GM10266 (cell line): ENCODE data around the gene GPR35.

Experiments used
- DNase-seq: peaks from one replicate; pipeline ENCODE4 v3.0.0; 2012; ENCODE audit errors: extremely low spot score
- TF ChIP-seq, protein P1 (sequence below): IDR thresholded peaks from 2 replicates; pipeline ENCODE4 v1.5.1; 2012; ENCODE audit warnings: mild to moderate bottlenecking, low read depth; ENCODE audit not compliant: control insufficient read depth, insufficient read depth; ENCODE audit errors: missing control alignments

Gene GPR35, protein sequence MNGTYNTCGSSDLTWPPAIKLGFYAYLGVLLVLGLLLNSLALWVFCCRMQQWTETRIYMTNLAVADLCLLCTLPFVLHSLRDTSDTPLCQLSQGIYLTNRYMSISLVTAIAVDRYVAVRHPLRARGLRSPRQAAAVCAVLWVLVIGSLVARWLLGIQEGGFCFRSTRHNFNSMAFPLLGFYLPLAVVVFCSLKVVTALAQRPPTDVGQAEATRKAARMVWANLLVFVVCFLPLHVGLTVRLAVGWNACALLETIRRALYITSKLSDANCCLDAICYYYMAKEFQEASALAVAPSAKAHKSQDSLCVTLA

DNA sequence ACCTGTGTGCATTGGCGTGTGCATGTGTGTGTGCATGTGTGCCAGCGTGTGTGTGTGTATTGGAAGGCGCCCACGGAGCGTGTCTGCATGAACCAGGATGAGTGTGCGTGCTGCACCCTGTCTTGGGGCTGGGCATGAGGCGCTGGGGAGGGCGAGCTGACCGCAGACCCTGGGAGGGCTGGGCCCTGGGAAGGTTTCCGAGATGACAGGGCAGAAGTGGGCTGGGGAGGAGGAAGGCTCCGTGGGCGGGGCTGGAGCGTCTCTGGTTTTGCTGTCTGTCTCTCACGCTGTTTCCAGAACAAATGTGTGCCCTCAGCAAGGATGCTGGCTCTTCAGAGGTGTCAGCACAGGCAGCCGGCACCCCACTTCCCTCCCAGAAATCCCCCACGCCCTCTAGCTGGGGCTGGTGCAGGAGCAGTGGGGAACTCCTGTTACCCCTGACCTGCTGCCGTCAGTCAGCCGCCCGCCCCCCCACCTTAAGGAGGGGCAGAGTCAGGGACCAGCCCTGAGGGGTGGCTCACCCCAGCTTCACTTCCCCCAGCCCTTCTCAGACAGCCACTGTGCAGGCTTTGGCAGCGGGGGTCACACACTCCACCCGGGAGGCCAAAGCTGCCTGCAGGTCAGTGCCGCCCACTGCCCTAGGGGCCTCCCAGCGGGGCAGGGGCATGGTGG is at the start of gene GPR35:
Gene GPR35 (plus strand): TSS at position 531 of the 672 bp plus-strand sequence. CDS start 4,473 bp downstream, outside the sequence.
- TF ChIP-seq, protein P1, sequence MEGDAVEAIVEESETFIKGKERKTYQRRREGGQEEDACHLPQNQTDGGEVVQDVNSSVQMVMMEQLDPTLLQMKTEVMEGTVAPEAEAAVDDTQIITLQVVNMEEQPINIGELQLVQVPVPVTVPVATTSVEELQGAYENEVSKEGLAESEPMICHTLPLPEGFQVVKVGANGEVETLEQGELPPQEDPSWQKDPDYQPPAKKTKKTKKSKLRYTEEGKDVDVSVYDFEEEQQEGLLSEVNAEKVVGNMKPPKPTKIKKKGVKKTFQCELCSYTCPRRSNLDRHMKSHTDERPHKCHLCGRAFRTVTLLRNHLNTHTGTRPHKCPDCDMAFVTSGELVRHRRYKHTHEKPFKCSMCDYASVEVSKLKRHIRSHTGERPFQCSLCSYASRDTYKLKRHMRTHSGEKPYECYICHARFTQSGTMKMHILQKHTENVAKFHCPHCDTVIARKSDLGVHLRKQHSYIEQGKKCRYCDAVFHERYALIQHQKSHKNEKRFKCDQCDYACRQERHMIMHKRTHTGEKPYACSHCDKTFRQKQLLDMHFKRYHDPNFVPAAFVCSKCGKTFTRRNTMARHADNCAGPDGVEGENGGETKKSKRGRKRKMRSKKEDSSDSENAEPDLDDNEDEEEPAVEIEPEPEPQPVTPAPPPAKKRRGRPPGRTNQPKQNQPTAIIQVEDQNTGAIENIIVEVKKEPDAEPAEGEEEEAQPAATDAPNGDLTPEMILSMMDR, result peak; percentile 8
- peak; percentile 83 for DNase-seq

DNA sequence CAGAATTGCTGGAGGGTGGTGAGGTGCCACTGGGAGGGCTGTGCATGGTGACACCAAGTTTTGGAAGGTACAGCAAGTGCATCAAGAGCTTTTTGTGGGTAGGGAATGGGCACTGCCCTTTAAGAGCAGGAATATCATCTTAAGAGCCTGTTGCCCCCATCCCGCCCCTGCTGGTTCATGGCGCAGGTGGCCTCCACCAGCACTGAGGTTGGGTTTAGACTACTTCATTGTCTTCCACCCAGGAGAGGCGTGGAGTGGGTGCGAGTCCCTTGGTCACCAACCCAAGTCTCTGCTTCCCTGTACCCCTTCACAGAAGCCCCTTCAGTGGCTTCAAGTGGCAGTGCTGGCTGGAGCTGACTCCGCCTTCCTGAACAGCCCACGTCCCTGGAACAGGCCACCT is 49.2 kb upstream of the GPR35 start:
- DNase-seq, result no peak
- TF ChIP-seq, protein P1, result no peak

DNA sequence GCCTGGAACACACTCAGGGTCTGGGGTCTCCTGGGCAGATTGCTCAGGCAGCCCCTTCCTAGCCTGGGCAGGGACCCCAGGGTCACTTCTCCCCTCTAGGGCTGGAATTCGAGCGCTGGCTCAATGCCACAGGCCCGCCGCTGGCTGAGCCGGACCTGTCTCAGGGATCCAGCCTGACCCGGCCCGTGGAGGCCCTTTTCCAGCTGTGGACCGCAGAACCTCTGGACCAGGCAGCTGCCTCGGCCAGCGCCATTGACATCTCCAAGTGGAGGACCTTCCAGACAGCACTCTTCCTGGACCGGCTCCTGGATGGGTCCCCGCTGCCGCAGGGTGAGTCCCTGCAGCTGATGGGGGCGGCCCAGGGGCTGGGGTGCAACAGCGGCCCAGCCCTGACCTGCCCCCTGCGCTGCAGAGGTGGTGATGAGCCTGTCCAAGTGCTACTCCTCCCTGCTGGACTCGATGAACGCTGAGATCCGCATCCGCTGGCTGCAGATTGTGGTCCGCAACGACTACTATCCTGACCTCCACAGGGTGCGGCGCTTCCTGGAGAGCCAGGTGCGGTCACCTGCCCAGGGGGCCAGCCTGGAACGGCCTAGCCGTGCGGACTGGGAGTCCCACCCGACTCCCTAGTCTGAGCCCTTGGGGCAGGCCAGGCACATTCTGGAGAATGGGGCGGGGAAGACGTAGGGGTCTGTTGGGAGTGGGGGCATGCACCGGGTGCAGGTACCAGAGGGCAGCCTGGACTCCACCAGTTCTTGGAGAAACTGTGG is 48.7 kb upstream of the GPR35 start:
- DNase-seq, result no peak
- TF ChIP-seq, protein P1, result no peak

DNA sequence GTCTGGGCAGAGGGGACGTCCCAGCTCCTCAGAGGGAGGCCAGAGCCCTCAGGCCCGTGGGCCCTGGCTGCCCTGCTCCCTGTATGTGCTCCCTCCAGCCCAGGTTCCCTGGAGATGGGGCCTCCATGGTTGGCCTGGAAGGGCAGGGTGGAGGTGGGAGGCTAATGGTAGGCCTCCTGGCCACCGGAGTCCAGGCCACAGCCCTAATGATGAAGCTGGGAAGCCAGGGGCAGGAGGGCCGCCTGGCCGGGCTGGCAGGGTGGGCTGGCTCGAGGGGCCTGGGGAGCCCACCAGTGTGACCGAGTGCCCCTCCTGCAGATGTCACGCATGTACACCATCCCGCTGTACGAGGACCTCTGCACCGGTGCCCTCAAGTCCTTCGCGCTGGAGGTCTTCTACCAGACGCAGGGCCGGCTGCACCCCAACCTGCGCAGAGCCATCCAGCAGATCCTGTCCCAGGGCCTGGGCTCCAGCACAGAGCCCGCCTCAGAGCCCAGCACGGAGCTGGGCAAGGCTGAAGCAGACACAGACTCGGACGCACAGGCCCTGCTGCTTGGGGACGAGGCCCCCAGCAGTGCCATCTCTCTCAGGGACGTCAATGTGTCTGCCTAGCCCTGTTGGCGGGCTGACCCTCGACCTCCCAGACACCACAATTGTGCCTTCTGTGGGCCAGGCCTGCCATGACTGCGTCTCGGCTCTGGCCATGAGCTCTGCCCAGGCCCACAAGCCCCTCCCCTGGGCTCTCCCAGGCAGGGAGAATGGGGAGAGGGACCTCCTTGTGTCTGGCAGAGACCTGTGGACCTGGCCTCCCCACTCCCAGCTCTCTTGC is 47.8 kb upstream of the GPR35 start:
- TF ChIP-seq, protein P1, result no peak
- no peak for DNase-seq

DNA sequence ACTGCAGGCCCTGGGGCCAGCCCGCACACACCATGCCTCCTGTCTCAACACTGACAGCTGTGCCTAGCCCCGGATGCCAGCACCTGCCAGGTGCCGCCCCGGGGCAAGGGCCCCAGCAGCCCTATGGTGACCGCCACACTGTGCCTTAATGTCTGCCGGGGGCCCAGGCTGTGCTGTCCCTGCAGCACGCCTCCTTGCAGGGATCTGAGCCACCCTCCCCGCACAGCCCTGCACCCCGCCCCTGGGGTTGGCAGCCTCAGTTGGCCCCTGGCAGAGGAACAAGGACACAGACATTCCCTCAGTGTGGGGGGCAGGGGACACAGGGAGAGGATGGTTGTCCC is 47.2 kb upstream of the GPR35 start:
- DNase-seq, result no peak
- TF ChIP-seq, protein P1, result no peak

DNA sequence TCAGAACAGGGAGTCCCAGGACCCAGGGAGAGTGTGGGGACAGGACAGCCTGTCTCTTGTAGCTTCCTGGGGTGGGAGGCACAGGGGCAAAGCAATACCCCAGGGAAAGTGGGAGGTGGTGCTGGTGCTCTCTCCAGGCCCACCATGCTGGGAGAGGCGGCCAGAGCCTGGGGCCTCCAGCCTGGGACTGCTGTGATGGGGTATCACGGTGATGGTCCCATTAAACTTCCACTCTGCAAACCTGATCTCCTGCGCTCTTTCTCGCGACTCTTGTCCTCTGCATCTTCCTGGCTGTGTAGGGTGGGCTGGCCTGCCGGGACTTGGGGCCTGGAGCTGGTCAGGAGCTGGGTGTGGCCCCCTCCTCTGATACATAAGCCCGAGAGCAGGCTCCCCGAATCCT is 46.8 kb upstream of the GPR35 start:
- no peak for DNase-seq
- TF ChIP-seq, protein P1, result no peak
